ENCODE results near the gene GALNTL6. TPM values are rescaled to one million over a fixed set of nuclear protein-coding genes. Genes with fewer than 3 reads are reported as not detected.

The GALNTL6 gene
- total and polyA plus RNA-seq, 2 donors (not counting 1 experiment from before 2014, with no cell fraction given) = 0.99 to 1.1 TPM

DNA sequence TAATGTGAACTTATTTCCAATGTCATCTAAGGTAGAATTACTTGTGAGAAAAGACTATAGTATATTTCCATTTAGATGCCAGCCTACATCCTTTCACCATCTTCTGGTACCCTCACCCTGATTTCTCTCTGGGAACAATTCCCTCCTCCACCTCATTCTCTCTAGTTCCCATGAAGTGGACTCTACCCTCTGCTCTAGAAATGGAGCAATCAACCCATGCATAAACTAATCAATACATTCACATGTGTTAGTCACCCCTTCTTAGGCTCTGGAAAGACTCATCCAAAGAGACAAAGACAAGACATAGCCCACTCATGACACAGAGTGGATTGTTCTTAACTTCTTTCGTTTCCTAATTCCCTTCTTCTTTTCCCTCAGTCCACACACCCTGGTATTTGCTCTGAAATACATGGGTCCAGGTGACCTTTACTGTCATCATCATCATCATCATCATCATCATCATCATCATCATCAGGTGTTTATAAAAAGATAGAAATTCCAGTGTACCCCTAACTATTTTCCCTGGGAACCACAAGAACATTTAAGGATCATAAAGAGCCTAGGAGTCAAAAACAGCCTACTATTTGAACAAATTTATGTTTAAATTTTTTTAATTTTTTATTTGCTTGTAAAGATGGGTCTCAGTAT, 1056.5 kb downstream of the GALNTL6 start:
- ChIA-PET CTCF (no interaction called here), POLR2A (no interaction called here)
- no peaks in the 10 kb centered on the region for H3K9me3 Mint-ChIP-seq (ENCODE audit: insufficient read depth)
- intact Hi-C loops (cut with micrococcal nuclease) = no loop called here
- no peaks in the 10 kb centered on the region for H3K36me3 ChIP-seq (replicated peaks in 1 of 2; ENCODE audit: control extremely low read depth in 1 of 2, control insufficient read depth in 1 of 2, extremely low read depth in 1 of 2, insufficient read depth in 2 of 2, low read length in 1 of 2)
- TF ChIP-seq, protein P1, sequence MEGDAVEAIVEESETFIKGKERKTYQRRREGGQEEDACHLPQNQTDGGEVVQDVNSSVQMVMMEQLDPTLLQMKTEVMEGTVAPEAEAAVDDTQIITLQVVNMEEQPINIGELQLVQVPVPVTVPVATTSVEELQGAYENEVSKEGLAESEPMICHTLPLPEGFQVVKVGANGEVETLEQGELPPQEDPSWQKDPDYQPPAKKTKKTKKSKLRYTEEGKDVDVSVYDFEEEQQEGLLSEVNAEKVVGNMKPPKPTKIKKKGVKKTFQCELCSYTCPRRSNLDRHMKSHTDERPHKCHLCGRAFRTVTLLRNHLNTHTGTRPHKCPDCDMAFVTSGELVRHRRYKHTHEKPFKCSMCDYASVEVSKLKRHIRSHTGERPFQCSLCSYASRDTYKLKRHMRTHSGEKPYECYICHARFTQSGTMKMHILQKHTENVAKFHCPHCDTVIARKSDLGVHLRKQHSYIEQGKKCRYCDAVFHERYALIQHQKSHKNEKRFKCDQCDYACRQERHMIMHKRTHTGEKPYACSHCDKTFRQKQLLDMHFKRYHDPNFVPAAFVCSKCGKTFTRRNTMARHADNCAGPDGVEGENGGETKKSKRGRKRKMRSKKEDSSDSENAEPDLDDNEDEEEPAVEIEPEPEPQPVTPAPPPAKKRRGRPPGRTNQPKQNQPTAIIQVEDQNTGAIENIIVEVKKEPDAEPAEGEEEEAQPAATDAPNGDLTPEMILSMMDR (IDR thresholded peaks at IDR 0.05) = no peak
- no CpG with 5 or more reads among the region's 1 CpG for WGBS (ENCODE audit: insufficient coverage)
- H3K9me3 ChIP-seq (ENCODE audit: control extremely low read depth in 1 of 3, control insufficient read depth in 2 of 3, insufficient read depth in 1 of 3, low read length in 2 of 3) = no peaks in the 10 kb centered on the region
- H3K27ac ChIP-seq (ENCODE audit: low read length in 2 of 2) = no peak overlapping the region
- no peak overlapping the region for H3K27ac Mint-ChIP-seq
- H3K4me2 ChIP-seq (replicated peaks; ENCODE audit: low read depth, low read length, poor library complexity, severe bottlenecking) = no peak overlapping the region
- no peaks in the 10 kb centered on the region for H4K20me1 ChIP-seq (ENCODE audit: control insufficient read depth, insufficient read depth, low read length, poor library complexity, severe bottlenecking)
- no peak for ATAC-seq (ENCODE audit: low read depth)
- no peak for DNase-seq
- no peak overlapping the region for H3K4me3 Mint-ChIP-seq
- H3K4me1 ChIP-seq (ENCODE audit: control insufficient read depth in 2 of 2, insufficient read depth in 2 of 2, low read length in 2 of 2) = no peaks in the 10 kb centered on the region
- H3K4me1 Mint-ChIP-seq = no peaks in the 10 kb centered on the region
- no peaks in the 10 kb centered on the region for H3K79me2 ChIP-seq (ENCODE audit: control insufficient read depth, insufficient read depth, low read length)
- H3K9ac ChIP-seq (ENCODE audit: low read length) = no peak overlapping the region
- H2AFZ ChIP-seq (ENCODE audit: insufficient read depth, low read depth, low read length, poor library complexity, severe bottlenecking) = no peak overlapping the region
- no peaks in the 10 kb centered on the region for H3K27me3 ChIP-seq (replicated peaks in 1 of 4; ENCODE audit: control extremely low read depth in 1 of 4, control insufficient read depth in 3 of 4, insufficient read depth in 4 of 4, low read length in 3 of 4)
- H3K27me3 Mint-ChIP-seq = no peaks in the 10 kb centered on the region
- no peak overlapping the region for H3K4me3 ChIP-seq (ENCODE audit: control extremely low read depth in 1 of 5, extremely low read depth in 1 of 5, insufficient read depth in 1 of 5, low read depth in 2 of 5, low read length in 4 of 5)

DNA sequence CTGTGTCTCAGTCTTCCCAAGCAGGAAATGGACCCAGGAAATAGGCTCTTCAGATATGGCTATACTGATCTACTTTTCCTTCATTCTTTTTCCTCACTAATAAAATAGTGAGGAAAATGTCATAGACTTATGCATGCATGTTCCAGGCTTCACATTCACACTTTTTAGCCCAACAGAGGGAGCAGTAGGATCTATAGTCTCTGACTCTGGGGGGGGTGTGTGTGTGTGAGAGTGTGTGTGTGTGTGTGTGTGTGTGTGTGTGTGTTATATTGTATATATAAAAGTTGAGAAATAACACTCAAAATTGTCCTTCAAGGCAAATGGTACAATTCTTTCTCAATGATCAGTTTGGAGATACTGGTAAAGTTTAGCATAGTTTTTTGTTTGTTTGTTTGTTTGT, 1058.2 kb downstream of the GALNTL6 start:
- no peaks in the 10 kb centered on the region for H3K9me3 ChIP-seq (ENCODE audit: control extremely low read depth in 1 of 3, control insufficient read depth in 2 of 3, insufficient read depth in 1 of 3, low read length in 2 of 3)
- no peaks in the 10 kb centered on the region for H3K79me2 ChIP-seq (ENCODE audit: control insufficient read depth, insufficient read depth, low read length)
- H3K4me2 ChIP-seq (replicated peaks; ENCODE audit: low read depth, low read length, poor library complexity, severe bottlenecking) = no peak overlapping the region
- H3K27ac ChIP-seq (ENCODE audit: low read length in 2 of 2) = no peak overlapping the region
- H3K4me1 ChIP-seq (ENCODE audit: control insufficient read depth in 2 of 2, insufficient read depth in 2 of 2, low read length in 2 of 2) = no peaks in the 10 kb centered on the region
- H4K20me1 ChIP-seq (ENCODE audit: control insufficient read depth, insufficient read depth, low read length, poor library complexity, severe bottlenecking) = no peaks in the 10 kb centered on the region
- TF ChIP-seq, protein P1 (IDR thresholded peaks at IDR 0.05) = no peak
- ChIA-PET CTCF (no interaction called here), POLR2A (no interaction called here)
- Mint-ChIP-seq H3K4me1 (no peaks in the 10 kb centered on the region), H3K27me3 (no peaks in the 10 kb centered on the region), H3K4me3 (no peak overlapping the region), H3K9me3 (ENCODE audit: insufficient read depth) (no peaks in the 10 kb centered on the region), H3K27ac (no peak overlapping the region)
- intact Hi-C loops (cut with micrococcal nuclease) = no loop called here
- no peak for DNase-seq
- H3K27me3 ChIP-seq (replicated peaks in 1 of 4; ENCODE audit: control extremely low read depth in 1 of 4, control insufficient read depth in 3 of 4, insufficient read depth in 4 of 4, low read length in 3 of 4) = no peaks in the 10 kb centered on the region
- H3K36me3 ChIP-seq (replicated peaks in 1 of 2; ENCODE audit: control extremely low read depth in 1 of 2, control insufficient read depth in 1 of 2, extremely low read depth in 1 of 2, insufficient read depth in 2 of 2, low read length in 1 of 2) = no peaks in the 10 kb centered on the region
- no peak overlapping the region for H3K4me3 ChIP-seq (ENCODE audit: control extremely low read depth in 1 of 5, extremely low read depth in 1 of 5, insufficient read depth in 1 of 5, low read depth in 2 of 5, low read length in 4 of 5)
- H3K9ac ChIP-seq (ENCODE audit: low read length) = no peak overlapping the region
- ATAC-seq (ENCODE audit: low read depth) = no peak
- no peak overlapping the region for H2AFZ ChIP-seq (ENCODE audit: insufficient read depth, low read depth, low read length, poor library complexity, severe bottlenecking)
